ENCODE measurements around the gene MAGT1. TPM values are rescaled to one million over a fixed set of nuclear protein-coding genes. Genes with fewer than 3 reads are reported as not detected.
"Not testable (repeated sequence)": the region's sequence is repeated elsewhere in the genome, so short reads cannot be mapped to it uniquely, and the experiment has no call there.

MAGT1 gene
- 10 to 100 TPM; 20.8 to 33.0 (median 26.8) TPM for total RNA-seq

DNA sequence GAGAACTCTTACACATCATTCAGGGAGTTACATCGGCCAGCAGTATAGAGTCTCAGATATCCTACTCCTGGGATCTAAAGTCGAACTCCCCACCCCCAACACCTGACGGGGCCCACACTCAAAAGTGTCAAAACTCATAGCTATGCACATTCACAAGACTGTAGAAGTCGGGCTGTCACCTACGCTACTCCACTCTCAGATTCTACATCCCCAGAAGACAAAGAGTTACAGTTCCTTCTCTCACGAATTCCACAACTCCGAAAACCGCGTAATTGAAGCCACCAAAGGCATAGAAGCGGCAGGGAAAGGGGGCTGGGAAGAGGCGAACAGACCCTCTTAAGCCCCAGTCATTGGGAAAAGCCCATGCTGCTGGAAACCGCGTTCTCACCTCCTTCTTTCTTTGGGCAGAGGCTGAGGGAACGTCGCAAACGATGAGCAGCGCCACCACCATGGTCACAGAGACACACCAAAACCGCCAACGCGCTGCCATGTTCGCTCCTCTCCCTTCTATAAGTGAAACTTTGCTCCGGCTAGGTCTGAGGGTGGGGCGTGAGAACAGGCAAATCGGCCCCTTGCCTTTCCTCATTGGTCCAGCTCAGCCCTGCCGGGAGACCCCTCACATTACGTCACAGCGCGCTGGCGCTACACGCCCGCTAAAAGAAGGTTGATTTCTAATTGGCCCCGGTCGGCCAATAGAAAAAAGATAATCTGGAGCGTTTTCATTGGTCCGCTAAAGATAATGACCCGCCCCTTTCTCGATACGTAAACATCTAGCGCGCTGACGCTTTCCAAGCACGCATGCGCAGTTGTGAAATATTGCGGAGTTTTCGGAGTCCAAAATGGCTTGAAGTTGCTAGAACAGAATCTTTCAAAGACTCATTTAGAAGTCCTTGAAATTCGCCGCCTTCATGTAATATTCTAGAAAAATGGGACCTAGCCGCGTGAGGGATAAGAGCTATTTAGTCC, at the start of gene MAGT1:
Gene MAGT1, minus strand, starts transcription at position 515 of the 966 bp plus-strand sequence. Its CDS starts 25 bp downstream, at position 490.
- Histone ChIP-seq H3K27ac (replicated peaks in 1 of 4) (peak within 1 kb of the TSS; percentile 90 to 93 (median 92)), H3K4me1 (peaks cover 0 to 34% (median 13%) of the 10 kb centered on the region in 4 donors), H3K9me3 (no peaks in the 10 kb centered on the region), H3K27me3 (no peaks in the 10 kb centered on the region), H3K4me3 (peak within 1 kb of the TSS; percentile 60 to 74 (median 68)), H3K36me3 (no peaks in the 10 kb centered on the region)
- 44% methylated on average over 49 of the region's 49 CpGs for WGBS
- intact Hi-C loops (cut with DNase I), result loop anchor here (10.0 kb wide), 1 partner anchor 110 kb away; the partner anchor contains the start of gene ATRX
- DNase-seq (ENCODE audit: extremely low spot score), result peak; percentile 97
- TF ChIP-seq, protein P1, sequence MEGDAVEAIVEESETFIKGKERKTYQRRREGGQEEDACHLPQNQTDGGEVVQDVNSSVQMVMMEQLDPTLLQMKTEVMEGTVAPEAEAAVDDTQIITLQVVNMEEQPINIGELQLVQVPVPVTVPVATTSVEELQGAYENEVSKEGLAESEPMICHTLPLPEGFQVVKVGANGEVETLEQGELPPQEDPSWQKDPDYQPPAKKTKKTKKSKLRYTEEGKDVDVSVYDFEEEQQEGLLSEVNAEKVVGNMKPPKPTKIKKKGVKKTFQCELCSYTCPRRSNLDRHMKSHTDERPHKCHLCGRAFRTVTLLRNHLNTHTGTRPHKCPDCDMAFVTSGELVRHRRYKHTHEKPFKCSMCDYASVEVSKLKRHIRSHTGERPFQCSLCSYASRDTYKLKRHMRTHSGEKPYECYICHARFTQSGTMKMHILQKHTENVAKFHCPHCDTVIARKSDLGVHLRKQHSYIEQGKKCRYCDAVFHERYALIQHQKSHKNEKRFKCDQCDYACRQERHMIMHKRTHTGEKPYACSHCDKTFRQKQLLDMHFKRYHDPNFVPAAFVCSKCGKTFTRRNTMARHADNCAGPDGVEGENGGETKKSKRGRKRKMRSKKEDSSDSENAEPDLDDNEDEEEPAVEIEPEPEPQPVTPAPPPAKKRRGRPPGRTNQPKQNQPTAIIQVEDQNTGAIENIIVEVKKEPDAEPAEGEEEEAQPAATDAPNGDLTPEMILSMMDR (IDR thresholded peaks at IDR 0.05), result no peak
- TF ChIP-seq POLR2AphosphoS5 (IDR thresholded peaks at IDR 0.05) (peak; percentile 92 to 97), POLR2A (IDR thresholded peaks at IDR 0.05; ENCODE audit: low read depth) (peak; percentile 78)

DNA sequence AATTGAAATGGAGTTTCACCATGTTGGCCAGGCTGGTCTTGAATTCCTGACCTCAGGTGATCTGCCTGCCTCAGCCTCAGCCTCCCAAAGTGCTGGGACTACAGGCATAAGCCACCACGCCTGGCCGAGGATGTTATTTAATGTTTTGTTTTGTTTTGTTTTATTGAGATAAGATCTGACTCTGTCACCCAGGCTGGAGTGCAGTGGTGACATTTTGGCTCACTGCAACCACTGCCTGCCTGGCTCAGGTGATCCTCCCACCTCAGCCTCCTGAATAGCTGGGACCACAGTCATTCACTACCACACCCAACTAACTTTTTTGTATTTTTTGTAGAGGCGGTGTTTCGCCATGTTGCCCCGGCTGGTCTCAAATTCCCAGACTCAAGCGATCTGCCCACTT, 49.8 kb upstream of the MAGT1 start:
- H3K9me3 ChIP-seq; DNase-seq (ENCODE audit: extremely low spot score); H3K4me3 ChIP-seq; intact Hi-C loops (cut with DNase I); H3K36me3 ChIP-seq; H3K27me3 ChIP-seq; H3K27ac ChIP-seq (replicated peaks in 1 of 4): not testable (repeated sequence)
- peaks cover 0 to 12% (median 7%) of the 10 kb centered on the region in 4 donors for H3K4me1 ChIP-seq
- 97% methylated on average over 6 of the region's 6 CpGs for WGBS

GRCh38 chrX:77938083-77938680, 42.9 kb upstream of the MAGT1 start:
- no peak for DNase-seq (ENCODE audit: extremely low spot score)
- Histone ChIP-seq H3K4me3 (no peak overlapping the region), H3K4me1 (peaks cover 0 to 22% (median 8%) of the 10 kb centered on the region in 4 donors), H3K27me3 (no peaks in the 10 kb centered on the region), H3K9me3 (no peaks in the 10 kb centered on the region), H3K36me3 (no peaks in the 10 kb centered on the region), H3K27ac (replicated peaks in 1 of 4) (no peak overlapping the region)
- WGBS, result 74% methylated on average over 4 of the region's 4 CpGs
- no peak for TF ChIP-seq EP300 (IDR thresholded peaks at IDR 0.05)
- TF ChIP-seq POLR2AphosphoS5 (IDR thresholded peaks at IDR 0.05), result no peak
- TF ChIP-seq, protein P1 (IDR thresholded peaks at IDR 0.05), result no peak
- TF ChIP-seq POLR2A (IDR thresholded peaks at IDR 0.05; ENCODE audit: low read depth), result no peak
- intact Hi-C loops (cut with DNase I), result no loop called here

- Histone ChIP-seq H3K9me3 (no peaks in the 10 kb centered on the region), H3K27me3 (no peaks in the 10 kb centered on the region), H3K36me3 (no peaks in the 10 kb centered on the region), H3K27ac (replicated peaks in 1 of 4) (peak overlapping the region in 1 of 4 donors; percentile 42), H3K4me1 (peaks cover 0 to 21% (median 5%) of the 10 kb centered on the region in 4 donors), H3K4me3 (no peak overlapping the region)
- intact Hi-C loops (cut with DNase I), result no loop called here
- WGBS, result 34% methylated on average over 3 of the region's 3 CpGs
- TF ChIP-seq EP300 (IDR thresholded peaks at IDR 0.05), result no peak
- TF ChIP-seq, protein P1 (IDR thresholded peaks at IDR 0.05), result no peak
- no peak for TF ChIP-seq POLR2AphosphoS5 (IDR thresholded peaks at IDR 0.05)
- no peak for TF ChIP-seq POLR2A (IDR thresholded peaks at IDR 0.05; ENCODE audit: low read depth)
- no peak for DNase-seq (ENCODE audit: extremely low spot score)
Observed at GRCh38 chrX:77937291-77937690, 42.1 kb upstream of the MAGT1 start.

DNA sequence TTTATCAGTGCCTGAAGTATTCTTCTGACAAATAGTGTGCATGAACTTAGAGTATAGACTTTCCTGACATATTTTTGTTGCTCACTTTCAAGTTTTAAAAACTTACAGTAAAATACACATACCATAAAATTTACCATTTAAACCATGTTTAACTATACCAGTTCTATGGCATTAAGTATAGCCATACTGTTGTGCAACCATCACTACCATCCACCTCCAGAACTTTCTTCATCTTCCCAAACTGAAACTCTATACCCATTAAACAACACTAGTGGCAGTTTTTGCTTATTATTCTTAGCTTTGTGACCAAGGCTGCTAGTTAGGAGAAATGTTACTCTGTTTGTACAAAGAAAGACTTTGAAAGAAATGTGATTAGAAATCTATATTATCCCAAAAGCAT, 41.1 kb upstream of the MAGT1 start:
- Histone ChIP-seq H3K9me3 (no peaks in the 10 kb centered on the region), H3K27me3 (no peaks in the 10 kb centered on the region), H3K36me3 (no peaks in the 10 kb centered on the region), H3K27ac (replicated peaks in 1 of 4) (peak overlapping the region in 1 of 4 donors; percentile 42), H3K4me1 (peaks cover 0 to 16% (median 5%) of the 10 kb centered on the region in 4 donors), H3K4me3 (no peak overlapping the region)
- intact Hi-C loops (cut with DNase I), result no loop called here
- TF ChIP-seq POLR2AphosphoS5 (IDR thresholded peaks at IDR 0.05) (no peak), POLR2A (IDR thresholded peaks at IDR 0.05; ENCODE audit: low read depth) (no peak), EP300 (IDR thresholded peaks at IDR 0.05) (no peak)
- TF ChIP-seq, protein P1 (IDR thresholded peaks at IDR 0.05), result no peak
- no peak for DNase-seq (ENCODE audit: extremely low spot score)

All from esophagus muscularis mucosa (tissue), 4 donors.